Epithelial cell of alveolus of lung (primary cell): ENCODE measurements around the gene PCBP2. TPM values are rescaled to one million over a fixed set of nuclear protein-coding genes. Genes with fewer than 3 reads are reported as not detected.

Experiments used
- total RNA-seq: library from RNA; depleted of rRNA; stranded (reverse); fragments of >200 nt; gene quantifications from 2 replicates; pipeline ENCODE4 v1.2.1, GENCODE V29; 2015

Gene PCBP2
- total RNA-seq: 198 and 538 TPM in 2 replicates

DNA sequence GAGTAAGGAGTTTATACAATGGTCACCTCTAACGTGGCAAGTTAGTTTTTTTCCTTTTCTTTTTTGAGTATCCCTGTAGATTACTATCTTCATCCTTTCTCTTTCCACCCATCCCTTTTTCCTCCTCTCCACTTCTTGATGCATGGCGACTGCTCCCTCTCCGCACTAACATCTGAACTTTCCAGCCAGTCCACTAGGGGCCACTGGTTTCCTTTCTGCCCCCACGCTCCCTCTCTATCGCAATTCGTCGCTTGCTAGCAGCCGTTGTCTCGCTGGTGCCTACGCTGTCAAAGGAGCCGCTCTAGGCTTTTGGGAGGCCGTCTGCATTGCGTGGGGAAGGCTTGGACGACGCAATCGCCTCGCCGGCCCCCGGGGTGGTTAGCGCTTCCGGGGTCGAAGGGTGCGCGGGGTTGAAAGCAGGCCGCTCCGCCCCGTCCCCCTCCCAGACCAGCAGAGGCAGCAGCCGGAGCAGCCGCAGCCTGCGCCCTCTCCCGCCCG lies at the start of gene PCBP2:
Gene PCBP2 (plus strand): TSS at position 442 of the 498 bp plus-strand sequence. CDS start 2,699 bp downstream, outside the sequence.

DNA sequence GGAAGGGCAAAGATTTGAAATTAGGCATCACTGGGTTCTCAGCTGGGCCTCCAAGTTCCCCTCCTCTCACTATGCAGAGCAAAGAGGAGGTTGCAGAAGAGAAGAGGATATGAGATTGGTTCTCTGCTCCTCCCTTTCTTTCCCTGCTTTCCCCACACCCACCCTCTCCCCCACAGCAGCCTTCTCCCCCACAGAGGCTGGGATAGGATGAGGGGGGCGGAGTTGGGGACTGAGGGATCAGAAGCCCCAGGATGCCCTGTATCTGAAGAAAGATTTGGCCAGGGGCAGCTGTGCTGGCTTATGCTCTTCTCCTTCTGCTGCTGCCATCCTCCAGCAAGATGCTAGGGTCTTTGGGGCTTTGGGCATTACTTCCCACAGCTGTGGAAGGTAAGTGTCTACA lies 28.3 kb upstream of the PCBP2 start, which contains the start of gene AMHR2:
Gene AMHR2 (plus strand): TSS at position 259 of the 400 bp plus-strand sequence. CDS start 80 bp downstream, at position 339.

GRCh38 chr12:53441040-53441833 lies 10.7 kb upstream of the PCBP2 start, which contains the start of gene PRR13:
PRR13 (plus strand) TSS chr12:53441734; CDS start chr12:53442715, 981 bp downstream.

DNA sequence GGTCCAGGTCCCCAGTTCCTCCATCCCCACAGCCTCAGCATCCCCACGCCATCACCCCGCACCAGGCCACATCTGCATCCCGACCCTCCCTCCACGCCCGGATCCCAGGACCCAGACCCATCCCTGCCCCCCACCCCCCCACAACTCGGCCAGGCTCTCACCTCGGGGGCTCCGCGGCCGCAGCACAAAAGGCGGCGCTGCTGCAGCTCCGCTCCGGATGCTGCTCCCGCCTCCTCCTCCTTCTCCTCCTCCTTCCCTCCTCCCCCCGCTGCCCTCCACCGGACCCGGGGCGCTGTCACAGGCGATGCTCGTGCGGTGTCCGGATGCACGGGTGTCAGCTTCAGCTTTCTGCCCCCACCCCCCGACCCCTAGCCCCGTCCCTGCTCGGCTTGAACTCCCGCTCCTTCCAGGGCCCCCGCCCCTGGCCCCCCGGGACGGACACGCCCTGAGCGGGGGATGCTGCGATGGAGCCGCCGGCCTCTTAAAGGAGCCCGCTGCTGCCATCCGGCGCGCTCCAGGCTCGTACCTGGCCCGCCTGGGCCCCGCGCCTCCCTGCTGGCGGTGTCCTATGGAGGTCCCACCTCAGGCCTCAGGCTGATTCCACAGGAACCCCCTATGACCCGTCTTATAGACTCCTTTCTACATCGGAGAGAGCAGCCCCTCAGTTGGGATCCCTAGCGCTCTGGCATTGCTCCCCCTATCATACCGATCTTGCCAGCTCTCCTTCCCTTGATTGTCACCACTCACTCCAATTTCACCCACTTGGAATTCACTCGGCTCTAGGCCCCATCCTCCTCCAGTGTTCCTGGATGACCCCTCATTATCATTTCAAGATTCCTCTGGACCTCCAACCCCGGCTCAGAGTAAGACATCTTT lies 47.6 kb downstream of the PCBP2 start, which contains the start of gene MAP3K12:
Gene MAP3K12 (minus strand): TSS at position 193 of the 876 bp plus-strand sequence. CDS start 12,067 bp downstream, outside the sequence.

GRCh38 chr12:53500776-53501614 lies 49.1 kb downstream of the PCBP2 start, which contains the start of gene TARBP2:
TARBP2 (plus strand) TSS chr12:53501283; CDS start chr12:53501409, 126 bp downstream.

GRCh38 chr12:53506881-53507602 lies 55.1 kb downstream of the PCBP2 start, which contains the start of gene NPFF:
NPFF (minus strand) TSS chr12:53507484; CDS start chr12:53507474, 10 bp downstream.

Other genes with a start within 250 kb of the PCBP2 start
- gene ITGB7, start 244.9 kb upstream of the PCBP2 start, total RNA-seq: not detected in 2 replicates
- 27.5 and 37.2 TPM in 2 replicates for gene RARG, start 219.9 kb upstream of the PCBP2 start, total RNA-seq
- gene ESPL1, start 183.8 kb upstream of the PCBP2 start, total RNA-seq: 3.0 and 7.4 TPM in 2 replicates
- 447 and 505 TPM in 2 replicates for gene PFDN5, start 156.6 kb upstream of the PCBP2 start, total RNA-seq
- gene MYG1, start 152.4 kb upstream of the PCBP2 start, total RNA-seq: 69.1 and 89.9 TPM in 2 replicates
- 54.5 and 63.0 TPM in 2 replicates for gene AAAS, start 130.5 kb upstream of the PCBP2 start, total RNA-seq
- under 0.01 TPM in 1 of 2 replicates, not detected in the other for gene SP7, start 115.7 kb upstream of the PCBP2 start, total RNA-seq
- gene SP1, start 71.9 kb upstream of the PCBP2 start, total RNA-seq: 37.4 and 57.1 TPM in 2 replicates
- gene AMHR2, start 28.2 kb upstream of the PCBP2 start, total RNA-seq: not detected in 2 replicates
- 75.0 and 88.2 TPM in 2 replicates for gene PRR13, start 10.4 kb upstream of the PCBP2 start, total RNA-seq
- 15.9 and 55.6 TPM in 2 replicates for gene MAP3K12, start 47.4 kb downstream of the PCBP2 start, total RNA-seq
- gene TARBP2, start 49.2 kb downstream of the PCBP2 start, total RNA-seq: 35.2 and 39.8 TPM in 2 replicates
- 1.7 TPM in 1 of 2 replicates, not detected in the other for gene NPFF, start 55.4 kb downstream of the PCBP2 start, total RNA-seq
- 10.6 and 18.0 TPM in 2 replicates for gene ATF7, start 174.3 kb downstream of the PCBP2 start, total RNA-seq
- gene ATP5MC2, start 224.0 kb downstream of the PCBP2 start, total RNA-seq: 424 and 621 TPM in 2 replicates